ENCODE measurements around the gene CTNNA2.

Gene CTNNA2

GRCh38 chr2:79981316-79981715, 468.5 kb downstream of the CTNNA2 start:
- no peak for DNase-seq (ENCODE audit: low spot score)

- DNase-seq (ENCODE audit: low spot score), result peak; percentile 33
Measured at GRCh38 chr2:79982445-79982844, 469.6 kb downstream of the CTNNA2 start.

- no peak for DNase-seq (ENCODE audit: low spot score)
Measured at GRCh38 chr2:79984476-79984875, 471.6 kb downstream of the CTNNA2 start.

GRCh38 chr2:79985145-79985544, 472.3 kb downstream of the CTNNA2 start:
- DNase-seq (ENCODE audit: low spot score), result no peak

DNA sequence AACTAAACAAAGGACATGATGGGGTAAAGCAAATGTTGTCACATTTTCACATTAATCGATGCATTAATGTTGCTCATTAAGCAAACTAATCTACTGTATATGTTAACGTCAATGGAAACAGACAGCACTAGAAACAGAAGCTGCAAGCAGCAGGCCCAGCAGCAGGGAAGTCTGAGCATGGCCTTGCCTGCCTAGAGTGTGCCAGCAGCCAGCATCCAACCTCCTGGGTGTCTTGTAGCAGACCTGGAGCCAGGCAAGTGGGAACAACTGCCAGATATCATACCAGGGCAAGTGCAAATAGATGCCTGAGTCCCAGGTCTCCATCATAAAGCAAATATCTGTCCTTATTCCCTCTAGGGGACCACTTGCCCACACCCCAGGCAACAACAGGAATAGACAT, 472.7 kb downstream of the CTNNA2 start:
- no peak for DNase-seq (ENCODE audit: low spot score)

DNA sequence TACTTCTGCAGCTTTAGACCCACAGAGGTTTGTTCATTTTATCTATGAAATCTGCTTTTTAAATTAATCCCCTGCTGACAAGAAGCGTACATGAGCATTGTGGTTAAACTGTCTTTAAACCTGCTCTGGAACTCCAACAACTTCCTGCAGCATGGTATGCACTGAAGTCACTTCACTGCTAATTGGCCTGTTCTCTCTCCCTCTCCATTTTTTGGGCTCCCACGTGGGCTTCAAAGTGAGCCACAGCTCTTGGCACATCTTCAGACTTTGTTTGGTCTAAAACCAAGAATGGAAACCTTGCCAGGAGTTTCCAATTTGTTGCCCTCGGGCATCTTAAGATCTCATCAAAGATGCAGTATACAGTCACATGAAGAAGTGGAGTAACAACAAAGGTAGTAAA, 480.3 kb downstream of the CTNNA2 start:
- DNase-seq (ENCODE audit: low spot score), result no peak

DNA sequence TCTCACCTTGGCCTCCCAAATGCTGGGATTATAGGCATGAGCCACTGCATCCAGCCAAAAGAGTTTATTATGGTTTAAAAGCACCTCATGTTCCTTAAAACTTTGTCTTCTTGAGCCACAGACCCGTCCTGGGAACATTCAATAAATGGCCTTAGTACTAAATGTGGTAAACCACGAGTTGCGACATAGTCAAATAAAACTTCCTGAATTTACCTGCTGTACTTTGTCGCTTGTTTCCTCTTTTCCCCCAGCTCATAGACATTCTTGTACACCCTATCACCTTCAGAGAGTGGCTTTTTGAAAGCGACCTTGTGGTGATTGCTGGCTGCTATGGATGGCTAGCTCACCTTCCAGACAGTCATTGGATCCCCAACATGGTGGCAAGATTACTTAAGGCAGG, 481.3 kb downstream of the CTNNA2 start:
- DNase-seq (ENCODE audit: low spot score), result no peak

DNA sequence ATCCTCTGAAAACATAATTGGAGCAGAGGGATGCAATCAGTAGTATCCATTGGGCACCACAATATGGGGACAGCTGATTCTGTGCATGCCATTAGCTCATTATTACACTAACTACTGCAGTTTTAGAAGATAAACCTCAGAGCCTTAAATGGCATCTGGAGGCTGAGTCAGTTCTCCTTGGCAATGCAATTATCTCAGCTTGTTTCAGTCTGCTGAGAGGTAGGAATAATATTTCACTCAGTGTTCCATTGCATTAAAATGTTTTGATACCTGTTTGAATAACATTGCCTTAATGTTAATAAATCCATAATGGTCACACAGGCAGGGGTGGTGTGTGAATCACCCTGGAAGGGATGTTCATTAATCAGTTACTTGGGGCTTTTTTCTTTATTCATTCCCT, 482.1 kb downstream of the CTNNA2 start:
- DNase-seq (ENCODE audit: low spot score), result no peak

- DNase-seq (ENCODE audit: low spot score), result no peak
Measured at GRCh38 chr2:79996709-79997108, 483.9 kb downstream of the CTNNA2 start.

DNA sequence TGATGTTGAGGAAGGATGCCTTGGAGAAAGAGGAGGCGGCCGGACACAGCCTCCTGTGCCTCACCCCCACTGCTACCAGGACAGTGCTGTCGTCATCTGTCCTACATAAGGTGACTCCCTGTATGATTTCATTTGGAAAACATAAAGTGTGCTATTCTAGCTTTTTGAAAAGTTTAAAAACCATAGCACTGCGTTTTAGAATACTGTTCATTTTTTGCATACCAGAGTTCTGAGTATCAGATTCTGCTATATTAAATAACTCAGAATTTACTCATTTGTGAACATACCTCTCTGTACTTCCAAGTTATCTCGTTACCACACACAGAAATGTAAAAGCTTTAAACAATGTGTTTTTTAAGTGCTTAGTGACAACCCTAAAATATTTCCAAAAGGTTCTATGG, 488.9 kb downstream of the CTNNA2 start:
- no peak for DNase-seq (ENCODE audit: low spot score)

DNA sequence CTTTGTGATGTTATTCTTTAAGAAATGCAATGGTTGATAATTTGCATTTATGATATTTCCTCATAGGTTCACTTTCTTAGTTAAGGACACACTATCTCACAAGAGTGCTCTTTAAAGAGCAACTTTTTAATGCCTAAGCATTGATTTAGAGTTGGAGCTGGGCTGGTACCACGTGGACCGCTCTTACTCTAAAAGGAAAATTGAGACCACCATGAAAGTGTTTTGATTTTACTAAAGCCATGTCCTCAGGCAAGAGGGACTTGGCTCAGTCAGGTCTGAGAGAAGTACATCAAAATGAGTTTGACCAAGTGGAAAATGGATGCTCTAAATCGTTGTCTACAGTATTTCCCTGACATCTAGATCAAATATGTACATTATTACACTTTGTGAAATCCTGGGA, 489.3 kb downstream of the CTNNA2 start:
- DNase-seq (ENCODE audit: low spot score), result no peak

- no peak for DNase-seq (ENCODE audit: low spot score)
Measured at GRCh38 chr2:80002568-80003157, 489.8 kb downstream of the CTNNA2 start.

GRCh38 chr2:80007777-80008503, 495.1 kb downstream of the CTNNA2 start:
- no peak for DNase-seq (ENCODE audit: low spot score)

GRCh38 chr2:80008596-80008995, 495.7 kb downstream of the CTNNA2 start:
- DNase-seq (ENCODE audit: low spot score), result no peak

DNA sequence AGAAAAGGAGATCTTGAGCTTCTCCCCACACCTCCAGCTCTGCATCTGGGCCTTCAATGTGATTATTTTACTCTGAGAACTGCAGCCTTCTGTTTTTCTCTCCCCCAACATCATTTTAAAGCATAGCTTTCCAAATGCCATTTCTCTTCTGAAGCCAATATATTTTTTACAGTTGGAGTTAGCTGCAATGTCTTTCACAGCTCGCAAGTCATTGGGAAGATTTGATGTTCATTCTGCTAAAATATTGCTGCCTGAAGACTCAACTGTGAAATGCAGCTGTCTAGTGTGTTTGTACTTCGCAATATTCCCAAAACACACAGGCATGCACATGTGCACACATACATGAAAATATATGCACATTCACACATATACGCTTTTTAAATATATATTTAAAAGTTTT, 496.4 kb downstream of the CTNNA2 start:
- no peak for DNase-seq (ENCODE audit: low spot score)

GRCh38 chr2:80012061-80012460, 499.2 kb downstream of the CTNNA2 start:
- DNase-seq (ENCODE audit: low spot score), result no peak

- DNase-seq (ENCODE audit: low spot score), result no peak
Measured at GRCh38 chr2:80014637-80015036, 501.8 kb downstream of the CTNNA2 start.

DNA sequence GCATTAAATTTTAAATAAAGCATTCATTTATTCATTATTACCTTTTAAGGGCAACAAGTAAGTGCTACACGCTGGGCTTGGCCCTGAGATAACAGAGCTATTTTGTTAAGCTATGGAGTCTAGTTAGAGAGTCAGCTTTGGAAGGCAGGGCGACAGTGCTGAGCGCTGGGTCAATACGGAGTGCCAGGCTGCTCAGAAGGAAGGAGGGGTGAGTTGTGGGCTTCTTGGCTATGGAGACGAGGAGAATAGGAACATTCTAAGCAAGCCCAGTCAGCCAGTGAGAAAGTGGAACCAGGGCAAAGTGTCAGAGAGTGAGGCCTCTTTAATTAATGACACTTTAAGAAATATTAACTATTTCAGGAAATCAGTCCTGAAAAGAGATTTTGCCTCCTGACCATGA, 503.3 kb downstream of the CTNNA2 start:
- no peak for DNase-seq (ENCODE audit: low spot score)

DNA sequence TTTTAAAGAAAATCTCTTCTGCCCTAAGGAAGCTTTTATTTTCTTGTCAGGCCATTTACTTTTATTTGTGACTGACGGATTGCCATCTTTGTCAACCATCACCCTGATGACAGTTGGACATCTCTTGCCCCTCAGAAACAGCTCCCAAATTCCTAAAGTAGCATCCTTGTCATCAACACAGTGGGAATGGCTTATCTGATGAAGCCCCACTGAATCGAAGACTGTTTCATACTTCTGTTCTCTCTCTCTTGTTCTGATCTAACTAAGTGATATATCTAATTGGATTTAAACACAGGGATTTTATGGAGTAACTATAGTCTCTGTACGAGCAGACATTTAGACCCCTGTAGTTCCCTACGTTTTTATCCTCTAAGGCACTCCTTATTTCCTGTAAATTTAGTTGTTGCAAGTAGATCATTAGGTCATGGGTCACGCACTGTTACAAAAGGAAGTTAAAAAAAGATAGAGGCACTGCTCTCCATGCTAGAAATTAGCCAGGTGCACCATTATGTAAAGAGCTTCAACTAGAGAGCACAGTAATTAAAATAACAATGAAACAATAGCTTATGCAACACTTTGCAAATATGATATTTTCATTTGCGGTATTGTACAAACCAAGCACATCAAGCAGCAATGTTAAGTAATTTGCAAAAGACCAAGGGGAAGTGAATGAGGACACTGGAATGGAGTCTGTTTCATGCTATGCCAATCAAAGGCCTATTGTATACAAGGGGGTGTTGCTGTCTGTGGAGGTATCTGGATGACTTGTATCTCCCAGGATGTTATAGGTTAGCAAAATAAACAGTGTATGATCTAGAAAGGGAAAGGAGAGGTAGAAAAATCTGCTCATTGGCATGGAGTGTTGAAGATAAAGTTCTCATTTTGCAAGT, 507.0 kb downstream of the CTNNA2 start:
- DNase-seq (ENCODE audit: low spot score), result no peak

DNA sequence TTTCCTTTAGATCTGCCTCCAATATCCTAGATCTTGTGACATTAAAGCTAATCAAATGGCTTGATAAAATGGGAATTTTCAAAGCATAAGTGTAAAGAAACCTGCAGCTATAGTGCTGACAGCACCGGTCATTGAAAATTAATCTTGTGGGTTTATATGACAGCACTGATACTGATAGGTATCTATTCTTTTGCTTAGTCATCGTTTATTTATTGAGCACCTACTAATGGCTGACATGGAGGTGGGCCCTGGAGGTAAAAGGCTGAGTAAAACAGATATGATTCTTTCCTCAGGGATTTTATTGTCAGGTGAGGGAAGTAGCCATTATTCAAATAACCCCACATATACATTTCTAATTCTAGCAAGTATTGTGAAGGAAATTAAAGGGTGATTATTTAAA, 509.2 kb downstream of the CTNNA2 start:
- no peak for DNase-seq (ENCODE audit: low spot score)

DNA sequence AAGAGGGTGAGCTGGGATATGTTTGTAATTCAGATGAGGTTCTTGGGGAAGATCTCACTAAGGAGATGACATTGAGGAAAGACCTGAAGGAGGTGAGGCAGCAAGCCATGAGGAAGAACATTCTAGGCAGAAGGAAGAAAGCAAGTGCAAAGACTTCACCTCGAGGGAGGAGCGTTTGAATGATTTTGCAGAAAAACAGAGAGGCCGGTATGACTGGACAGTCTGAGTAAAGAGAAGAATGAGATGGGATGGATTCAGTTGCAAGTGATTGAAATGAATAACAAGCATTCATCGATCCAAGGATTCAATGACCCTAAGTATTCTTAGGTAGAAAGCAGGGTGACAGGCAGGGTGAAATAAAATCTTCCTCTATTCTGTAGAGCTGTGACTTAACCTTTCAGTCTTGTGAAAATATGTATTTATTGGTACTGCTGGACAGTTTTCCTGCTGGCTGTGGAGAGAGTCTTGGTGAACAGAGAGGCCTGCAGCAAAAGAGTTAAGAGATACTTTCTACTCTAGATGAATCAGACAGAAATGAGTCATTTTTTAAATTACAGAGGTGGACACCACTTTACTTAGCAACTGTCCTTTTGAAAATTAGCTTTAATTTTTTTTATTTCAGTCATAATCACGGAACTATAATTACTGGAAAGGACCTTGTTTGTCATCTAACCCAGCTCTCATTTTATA, 513.3 kb downstream of the CTNNA2 start:
- no peak for DNase-seq (ENCODE audit: low spot score)

- no peak for DNase-seq (ENCODE audit: low spot score)
Measured at GRCh38 chr2:80028051-80028450, 515.2 kb downstream of the CTNNA2 start.

DNA sequence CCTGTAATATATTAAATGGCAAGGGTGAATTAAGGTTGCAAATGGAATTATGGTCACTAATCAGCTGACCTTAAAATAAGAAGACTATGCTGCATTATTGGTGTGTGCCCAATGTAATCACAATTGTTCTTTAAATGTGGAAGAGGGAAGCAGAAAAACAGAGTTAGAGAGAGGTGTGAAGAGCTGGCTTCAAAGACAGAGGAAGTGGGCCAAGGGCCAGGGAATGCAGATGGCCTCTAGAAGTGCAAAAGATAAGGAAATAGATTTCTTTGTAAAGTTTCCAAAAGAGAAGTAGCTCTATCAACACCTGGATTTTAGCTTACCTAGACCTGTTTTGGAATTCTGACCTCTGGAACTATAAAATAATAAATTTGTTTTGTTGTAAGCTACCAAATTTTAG, 515.7 kb downstream of the CTNNA2 start:
- no peak for DNase-seq (ENCODE audit: low spot score)

Data from D341Med (cell line).